CD4-positive, alpha-beta T cell (primary cell): Measurements from ENCODE around the gene SRGAP1. TPM values are rescaled to one million over a fixed set of nuclear protein-coding genes. Genes with fewer than 3 reads are reported as not detected.

Experiments
- ATAC-seq: fragments of 200-7000 bp; cut with Tn5 transposase; one replicate; pipeline ENCODE4 v1.10.0; 2022; ENCODE audit warnings: mild to moderate bottlenecking; ENCODE audit not compliant: poor library complexity
- CTCF ChIA-PET: fragments of 350-600 bp; sonication (Branson Sonifier 250); formaldehyde crosslinking; loops from one replicate; lab custom pipeline; 2021; ENCODE audit warnings: antibody characterized with exemption, inconsistent platforms; lab: Charles Lee
- POLR2A ChIA-PET: fragments of 350-600 bp; sonication (Branson Sonifier 250); formaldehyde crosslinking; loops from one replicate; lab custom pipeline; 2021; ENCODE audit warnings: antibody characterized with exemption, inconsistent platforms; lab: Charles Lee
- DNase-seq, 14 experiments: peaks; one replicate each; pipeline ENCODE4 v3.0.0-alpha.2; 2013 to 2020; ENCODE audit warnings: mixed read lengths in 2 of 14
- H3K27ac ChIP-seq, 2 donors: one replicate each; pipeline versions ENCODE4 v1.5.1 to v1.7.0; 2013; ENCODE audit warnings: low read length in 2 of 2, low read depth in 1 of 2, mild to moderate bottlenecking in 1 of 2
- H3K27me3 ChIP-seq, 2 experiments: 1 replicate in 1 of 2; 2 replicates in 1 of 2; pipeline versions ENCODE4 v1.6.1 to v1.7.0; 2013; ENCODE audit warnings: low read length in 2 of 2, control low read depth in 1 of 2, mild to moderate bottlenecking in 1 of 2, moderate library complexity in 1 of 2; ENCODE audit not compliant: insufficient read depth in 2 of 2, control insufficient read depth in 1 of 2
- H3K36me3 ChIP-seq: one replicate; pipeline ENCODE4 v1.6.1; 2013; ENCODE audit warnings: low read length, control low read depth; ENCODE audit not compliant: insufficient read depth
- H3K4me1 ChIP-seq: one replicate; pipeline ENCODE4 v1.6.1; 2013; ENCODE audit warnings: low read length, control low read depth; ENCODE audit not compliant: insufficient read depth
- H3K4me3 ChIP-seq: one replicate; pipeline ENCODE4 v1.5.1; 2013; ENCODE audit warnings: mild to moderate bottlenecking, low read length, moderate library complexity
- H3K9me3 ChIP-seq, 2 experiments: 1 replicate in 1 of 2; 2 replicates in 1 of 2; pipeline versions ENCODE4 v1.6.1 to v1.7.0; 2013; ENCODE audit warnings: low read length in 2 of 2, mild to moderate bottlenecking in 2 of 2, control low read depth in 1 of 2, moderate library complexity in 1 of 2; ENCODE audit not compliant: control insufficient read depth in 1 of 2, insufficient read depth in 1 of 2
- H3K27ac Mint-ChIP-seq: one replicate; pipeline ENCODE4 v1.8.0; 2020; ENCODE audit warnings: mixed read lengths
- H3K27me3 Mint-ChIP-seq: one replicate; pipeline ENCODE4 v1.8.0; 2021; ENCODE audit warnings: mixed read lengths
- H3K36me3 Mint-ChIP-seq: one replicate; pipeline ENCODE4 v1.8.0; 2021; ENCODE audit warnings: low read depth, mixed read lengths
- H3K4me1 Mint-ChIP-seq: one replicate; pipeline ENCODE4 v1.8.0; 2021; ENCODE audit warnings: low read depth, mixed read lengths
- H3K4me3 Mint-ChIP-seq: one replicate; pipeline ENCODE4 v1.8.0; 2020; ENCODE audit warnings: mild to moderate bottlenecking, mixed read lengths
- H3K9me3 Mint-ChIP-seq: one replicate; pipeline ENCODE4 v1.8.0; 2020; ENCODE audit warnings: mixed read lengths
- CTCF ChIP-seq: fragments of 200-600 bp; IDR thresholded peaks from one replicate; pipeline ENCODE4 v1.8.0; 2022; ENCODE audit warnings: antibody characterized with exemption, mild to moderate bottlenecking
- intact Hi-C, 2 experiments: fragments of 100-400 bp; cut with DNase I in 1 of 2; cut with micrococcal nuclease in 1 of 2; formaldehyde crosslinking; loops; one replicate each; pipeline versions ENCODE4 v1.15.1 to v1.9.0; 2023 to 2025; cut with DNase I, micrococcal nuclease
- total RNA-seq, 174 experiments: library from RNA in 2 of 174; stranded (reverse) in 2 of 174; gene quantifications; one replicate each; pipeline ENCODE4 v1.2.3 and lab custom pipeline; 2021 to 2026

The SRGAP1 gene
- total RNA-seq, 2 experiments from 2014 or later: 0.03 TPM; not detected in 1

- TF ChIP-seq CTCF: no peak
- no peaks in the 10 kb centered on the region for H3K36me3 Mint-ChIP-seq
- peaks cover 13% of the 10 kb centered on the region for H3K27me3 Mint-ChIP-seq
- Histone ChIP-seq H3K4me1 (no peaks in the 10 kb centered on the region), H3K4me3 (no peak overlapping the region), H3K9me3 (no peaks in the 10 kb centered on the region), H3K27me3 (peaks cover 0 to 5% of the 10 kb centered on the region in 2 experiments), H3K27ac (no peak overlapping the region), H3K36me3 (no peaks in the 10 kb centered on the region)
- no peaks in the 10 kb centered on the region for H3K4me1 Mint-ChIP-seq
- no peak overlapping the region for H3K4me3 Mint-ChIP-seq
- POLR2A ChIA-PET: no interaction called here
- CTCF ChIA-PET: no interaction called here
- ATAC-seq: no peak
- intact Hi-C loops: no loop called here
- H3K9me3 Mint-ChIP-seq: no peaks in the 10 kb centered on the region
- H3K27ac Mint-ChIP-seq: no peak overlapping the region
- no peak for DNase-seq
Observed at GRCh38 chr12:64123448-64123847, 278.9 kb downstream of the SRGAP1 start.

DNA sequence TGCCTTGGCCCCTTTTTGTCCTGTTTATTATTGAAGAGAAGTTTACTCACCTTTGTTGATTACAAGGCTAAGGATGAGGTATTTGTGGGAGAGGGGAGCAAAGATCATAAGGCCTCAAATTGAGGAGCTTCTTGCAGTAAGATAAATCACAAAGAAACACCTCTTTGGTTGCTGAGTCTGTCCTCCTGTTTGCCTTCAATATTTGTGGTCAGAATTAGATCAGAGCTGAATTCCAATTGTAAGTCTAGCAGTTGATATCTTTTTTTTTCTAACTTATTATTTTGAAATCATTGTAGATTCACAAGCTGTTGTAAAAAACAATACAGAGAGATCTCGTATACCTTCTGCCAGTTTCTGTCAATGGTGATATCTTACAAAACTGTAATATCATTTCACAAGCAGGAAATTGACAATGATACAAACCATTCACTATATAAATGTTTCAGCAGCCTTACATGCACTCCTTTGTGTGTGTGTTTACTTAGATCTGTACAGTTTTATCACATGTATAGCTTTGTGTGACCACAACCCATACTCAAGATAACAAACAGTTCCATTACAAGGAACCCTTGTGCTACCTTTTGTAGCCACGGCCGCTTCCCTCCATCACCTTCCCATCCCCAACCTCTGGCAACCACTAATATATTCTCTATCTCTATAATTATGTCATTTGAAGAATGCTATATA lies 280.2 kb downstream of the SRGAP1 start:
- Histone ChIP-seq H3K36me3 (no peaks in the 10 kb centered on the region), H3K4me3 (no peak overlapping the region), H3K27me3 (peaks cover 0 to 5% of the 10 kb centered on the region in 2 experiments), H3K27ac (no peak overlapping the region), H3K9me3 (no peaks in the 10 kb centered on the region), H3K4me1 (no peaks in the 10 kb centered on the region)
- Mint-ChIP-seq H3K4me1 (no peaks in the 10 kb centered on the region), H3K27ac (no peak overlapping the region), H3K9me3 (no peaks in the 10 kb centered on the region), H3K36me3 (no peaks in the 10 kb centered on the region), H3K27me3 (peaks cover 8% of the 10 kb centered on the region), H3K4me3 (no peak overlapping the region)
- TF ChIP-seq CTCF: no peak
- DNase-seq (no peak), ATAC-seq (no peak)
- intact Hi-C loops: no loop called here
- ChIA-PET POLR2A (interaction anchor here (0.6 kb wide), 1 partner anchor 11 kb away, joined by 5 read pairs; no protein-coding TSS in a partner anchor), CTCF (no interaction called here)

- intact Hi-C loops: no loop called here
- Mint-ChIP-seq H3K9me3 (peaks cover 3% of the 10 kb centered on the region), H3K27me3 (peaks cover 11% of the 10 kb centered on the region), H3K4me1 (no peaks in the 10 kb centered on the region), H3K27ac (no peak overlapping the region), H3K36me3 (no peaks in the 10 kb centered on the region), H3K4me3 (no peak overlapping the region)
- Histone ChIP-seq H3K4me1 (no peaks in the 10 kb centered on the region), H3K9me3 (no peaks in the 10 kb centered on the region), H3K4me3 (no peak overlapping the region), H3K27ac (no peak overlapping the region), H3K36me3 (no peaks in the 10 kb centered on the region), H3K27me3 (peaks cover 0 to 5% of the 10 kb centered on the region in 2 experiments)
- TF ChIP-seq CTCF: no peak
- DNase-seq (no peak), ATAC-seq (no peak)
- POLR2A ChIA-PET: no interaction called here
- CTCF ChIA-PET: no interaction called here
Observed at GRCh38 chr12:64125913-64126312, 281.4 kb downstream of the SRGAP1 start.
